Activated T-cell treated with anti-CD3 and anti-CD28 coated beads for 24 hours (primary cell): ENCODE measurements around the gene ADCY4.
A peak's percentile ranks its signal among the peaks of the same experiment; 100 is the strongest.
"Not testable (repeated sequence)": the region's sequence is repeated elsewhere in the genome, so short reads cannot be mapped to it uniquely, and the experiment has no call there.

Experiments used
- DNase-seq: peaks from one replicate; pipeline ENCODE4 v3.0.0-alpha.2; 2020; ENCODE audit warnings: low read depth

ADCY4 gene

GRCh38 chr14:24366721-24367513 is 32.0 kb upstream of the ADCY4 start:
- DNase-seq = no peak

- DNase-seq = no peak
Observed at GRCh38 chr14:24366413-24366720, 31.5 kb upstream of the ADCY4 start.

GRCh38 chr14:24365600-24366412 is 30.9 kb upstream of the ADCY4 start:
- peak; percentile 44 for DNase-seq

GRCh38 chr14:24364841-24365240 is 30.0 kb upstream of the ADCY4 start:
- no peak for DNase-seq

GRCh38 chr14:24363401-24363800 is 28.5 kb upstream of the ADCY4 start:
- no peak for DNase-seq

- DNase-seq = no peak
Observed at GRCh38 chr14:24362241-24362960, 27.5 kb upstream of the ADCY4 start.

GRCh38 chr14:24361326-24361725 is 26.5 kb upstream of the ADCY4 start:
- no peak for DNase-seq

GRCh38 chr14:24360281-24360680 is 25.4 kb upstream of the ADCY4 start:
- no peak for DNase-seq

- DNase-seq = no peak
Observed at GRCh38 chr14:24356208-24356607, 21.3 kb upstream of the ADCY4 start.

GRCh38 chr14:24355009-24355408 is 20.1 kb upstream of the ADCY4 start:
- DNase-seq = no peak

- DNase-seq = not testable (repeated sequence)
Observed at GRCh38 chr14:24354482-24354825, 19.6 kb upstream of the ADCY4 start.

- no peak for DNase-seq
Observed at GRCh38 chr14:24353559-24354481, 18.9 kb upstream of the ADCY4 start.

- no peak for DNase-seq
Observed at GRCh38 chr14:24351517-24351916, 16.6 kb upstream of the ADCY4 start.

GRCh38 chr14:24349742-24350141 is 14.9 kb upstream of the ADCY4 start:
- no peak for DNase-seq

- no peak for DNase-seq
Observed at GRCh38 chr14:24348186-24348585, 13.3 kb upstream of the ADCY4 start.

GRCh38 chr14:24347134-24347533 is 12.3 kb upstream of the ADCY4 start:
- DNase-seq = no peak

GRCh38 chr14:24343795-24344660 is 9.2 kb upstream of the ADCY4 start:
- DNase-seq = no peak

- no peak for DNase-seq
Observed at GRCh38 chr14:24342889-24343288, 8.0 kb upstream of the ADCY4 start.

- DNase-seq = no peak
Observed at GRCh38 chr14:24340606-24341005, 5.7 kb upstream of the ADCY4 start.

GRCh38 chr14:24339284-24340151 is 4.6 kb upstream of the ADCY4 start, which contains the start of gene RIPK3:
Gene RIPK3, minus strand, starts transcription at chr14:24339991. Its CDS starts 165 bp downstream, at chr14:24339826.
- peak; percentile 52 for DNase-seq
